Transverse colon (tissue), 3 donors: Measurements from ENCODE around the gene TMEM63B.

Source experiments
- CTCF ChIP-seq, 5 experiments: fragments of 200-600 bp in 3 of 5; fragments of 450-650 bp in 2 of 5; sonication (generic) in 3 of 5; IDR thresholded peaks; 1 replicate in 2 of 5; 2 replicates in 3 of 5; pipeline ENCODE4 v1.5.1; 2016 to 2017; ENCODE audit warnings: antibody characterized with exemption in 5 of 5, inconsistent platforms in 3 of 5, mild to moderate bottlenecking in 2 of 5, moderate library complexity in 1 of 5
- POLR2A ChIP-seq: fragments of 450-650 bp; IDR thresholded peaks from one replicate; pipeline ENCODE4 v1.6.1; 2016; ENCODE audit warnings: antibody characterized with exemption, mild to moderate bottlenecking, moderate library complexity

GRCh38 chr6:44154067-44154466, 26.7 kb downstream of the TMEM63B start:
- no peak for TF ChIP-seq CTCF (IDR thresholded peaks at IDR 0.05)
- no peak for TF ChIP-seq POLR2A
